ENCODE measurements around the gene HECW1. TPM values are rescaled to one million over a fixed set of nuclear protein-coding genes. Genes with fewer than 3 reads are reported as not detected.
"Not testable (repeated sequence)": the region's sequence is repeated elsewhere in the genome, so short reads cannot be mapped to it uniquely, and the experiment has no call there.

HECW1 gene
- total RNA-seq, 2 donors from 2014 or later, result 0.24 TPM; not detected in 1

DNA sequence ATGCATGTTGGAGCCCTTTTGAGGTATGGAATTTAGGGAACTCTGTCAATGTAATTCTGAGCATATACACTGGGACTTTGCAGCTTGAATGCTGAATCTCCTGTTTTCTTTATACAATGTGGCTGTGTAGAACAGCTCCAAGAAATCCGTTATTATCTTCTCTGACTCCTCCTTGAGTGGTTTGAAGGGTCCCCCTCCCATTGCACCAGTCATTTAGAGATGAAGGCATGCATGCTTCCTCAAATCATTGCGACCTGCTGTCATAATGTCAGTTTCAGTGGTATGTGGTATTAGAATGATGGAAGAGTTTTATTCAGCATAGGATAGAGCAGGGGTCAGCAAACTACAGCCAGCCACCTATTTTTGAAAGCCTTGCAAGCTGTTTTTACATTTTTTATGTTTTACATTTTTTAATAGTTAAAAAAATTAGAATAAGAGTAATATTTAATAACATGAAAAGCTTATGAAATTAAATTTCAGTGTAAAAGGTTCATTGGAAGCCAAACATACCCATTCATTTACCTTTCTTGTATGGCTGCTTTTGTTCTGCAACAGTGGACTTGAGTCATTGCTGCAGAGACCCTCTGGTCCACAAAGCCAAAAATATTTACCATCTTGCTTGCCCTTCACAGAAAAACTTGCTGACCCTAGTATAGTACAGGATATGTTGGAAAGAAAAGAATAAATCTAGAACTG, 478.6 kb downstream of the HECW1 start:
- intact Hi-C loops (cut with DNase I), result no loop called here
- DNase-seq (ENCODE audit: low spot score), result no peak

DNA sequence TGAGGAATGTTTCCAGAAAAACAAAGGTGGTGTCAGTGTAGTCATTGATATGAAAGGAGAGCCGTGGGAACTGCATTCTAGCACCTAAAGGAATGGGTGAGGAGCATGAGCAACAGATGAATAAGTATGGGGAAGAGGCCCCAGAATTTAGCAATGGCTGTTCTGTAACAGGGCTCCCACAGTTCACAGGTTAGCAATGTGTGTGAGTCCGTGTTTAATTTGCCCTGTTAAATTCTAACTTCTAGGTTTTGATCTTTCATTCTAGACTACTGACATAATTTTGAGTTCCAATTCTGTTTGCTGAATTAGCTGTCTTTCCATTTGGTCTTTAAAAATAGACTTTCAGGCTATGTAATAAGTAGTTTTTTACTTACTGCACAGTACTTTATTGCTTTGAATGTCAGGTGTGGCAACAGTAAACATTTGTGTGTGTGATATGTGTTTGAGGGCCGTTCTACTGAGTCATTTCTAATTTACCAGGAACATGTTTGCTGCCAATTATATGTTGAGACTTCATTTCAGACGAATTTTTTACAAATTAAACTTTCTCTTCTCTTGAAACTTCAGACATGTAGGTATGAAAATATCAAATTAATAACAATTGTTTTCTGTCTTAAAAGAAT, 479.2 kb downstream of the HECW1 start:
- no peak for DNase-seq (ENCODE audit: low spot score)
- intact Hi-C loops (cut with DNase I), result no loop called here

DNA sequence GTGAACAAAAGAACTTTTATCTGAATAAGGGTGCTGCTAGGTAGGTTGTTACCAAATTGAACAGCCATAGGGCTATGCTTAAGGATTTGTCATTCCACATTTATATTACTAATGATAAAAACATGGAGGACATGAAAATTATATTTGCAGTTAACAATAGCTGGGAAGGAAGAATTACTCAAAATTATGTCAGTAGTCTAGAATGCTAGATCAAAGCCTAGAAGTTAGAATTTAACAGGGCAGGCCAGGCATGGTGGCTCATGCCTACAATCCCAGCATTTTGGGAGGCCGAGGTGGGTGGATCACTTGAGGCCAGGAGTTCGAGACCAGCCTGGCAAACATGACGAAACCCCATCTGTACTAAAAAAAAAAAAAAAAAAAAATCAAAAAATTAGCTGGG, 479.9 kb downstream of the HECW1 start:
- intact Hi-C loops (cut with DNase I), result no loop called here
- DNase-seq (ENCODE audit: low spot score), result no peak

DNA sequence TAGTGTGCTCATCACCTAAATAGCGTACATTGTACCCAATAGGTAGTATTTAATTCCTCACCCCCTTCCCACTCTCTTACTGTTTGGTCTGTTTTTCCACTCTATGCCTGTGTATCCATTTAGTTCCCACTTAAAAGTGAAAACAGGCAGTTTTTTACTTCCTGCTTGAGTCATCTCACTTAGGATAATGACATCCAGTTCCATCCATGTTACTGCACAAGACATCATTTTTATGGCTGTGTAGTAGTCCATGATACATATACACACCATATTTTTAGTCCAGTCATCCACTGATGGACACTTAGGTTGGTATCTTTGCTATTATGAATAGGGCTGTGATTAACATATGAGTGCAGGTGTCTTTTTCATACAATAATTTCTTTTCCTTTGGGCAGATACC, 480.6 kb downstream of the HECW1 start:
- intact Hi-C loops (cut with DNase I), result no loop called here
- no peak for DNase-seq (ENCODE audit: low spot score)

DNA sequence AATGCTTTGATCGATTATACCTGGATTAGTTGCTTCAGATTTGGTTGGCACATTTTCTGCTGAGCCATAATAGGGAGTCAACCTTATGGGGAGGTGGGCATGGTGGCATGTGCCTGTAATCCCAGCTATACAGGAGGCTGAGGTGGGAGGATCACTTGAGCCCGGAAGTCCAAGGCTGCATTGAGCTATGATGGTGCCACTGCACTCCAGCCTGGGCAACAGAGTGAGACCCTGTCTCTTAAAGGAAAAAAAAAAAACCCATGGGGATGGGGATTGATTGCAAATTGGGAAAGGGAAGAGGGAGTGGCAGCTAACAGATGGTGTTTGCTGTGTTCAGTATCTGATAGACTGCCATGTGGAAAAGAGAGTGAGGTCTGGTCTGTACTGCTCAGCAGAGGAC, 481.6 kb downstream of the HECW1 start:
- intact Hi-C loops (cut with DNase I), result no loop called here

DNA sequence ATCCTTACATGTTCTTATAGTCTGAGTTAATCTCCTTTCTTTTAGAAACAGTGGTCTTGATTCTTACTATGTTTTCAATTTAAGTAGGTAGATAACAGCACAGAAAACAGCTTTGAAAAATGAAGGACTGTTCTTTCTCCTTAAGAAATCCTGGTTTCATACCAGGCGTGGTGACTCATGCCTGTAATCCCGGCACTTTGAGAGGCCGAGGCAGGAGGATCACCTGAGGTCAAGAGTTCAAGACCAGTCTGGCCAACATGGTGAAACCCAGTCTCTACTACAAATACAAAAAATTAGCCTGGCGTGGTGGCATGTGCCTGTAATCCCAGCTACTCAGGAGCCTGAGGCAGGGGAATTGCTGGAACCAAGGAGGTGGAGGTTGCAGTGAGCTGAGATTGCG, 484.0 kb downstream of the HECW1 start:
- intact Hi-C loops (cut with DNase I), result not testable (repeated sequence)

More for the DNA sequence above, 481.6 kb downstream of the HECW1 start:
- DNase-seq (ENCODE audit: low spot score), result no peak

DNA sequence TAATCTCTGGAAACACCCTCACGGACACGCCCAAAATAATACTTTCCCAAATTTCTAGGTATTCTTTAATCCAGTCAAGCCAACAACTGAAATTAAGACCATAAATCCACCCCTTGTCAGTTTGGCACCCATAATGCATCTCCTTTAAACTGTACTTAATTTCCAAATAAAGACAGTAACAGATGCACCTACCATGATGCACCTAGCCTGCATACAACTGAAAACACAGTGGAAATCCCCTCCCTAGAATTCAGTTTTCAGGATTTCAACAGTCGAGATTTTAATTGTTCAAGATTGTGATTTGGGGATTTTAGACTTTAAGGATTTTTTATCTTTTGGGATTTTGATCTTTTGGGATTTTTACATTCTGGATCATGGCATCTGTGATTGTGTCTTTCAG, 487.6 kb downstream of the HECW1 start:
- intact Hi-C loops (cut with DNase I), result no loop called here
- DNase-seq (ENCODE audit: low spot score), result no peak

More for the DNA sequence above, 484.0 kb downstream of the HECW1 start:
- DNase-seq (ENCODE audit: low spot score), result not testable (repeated sequence)

DNA sequence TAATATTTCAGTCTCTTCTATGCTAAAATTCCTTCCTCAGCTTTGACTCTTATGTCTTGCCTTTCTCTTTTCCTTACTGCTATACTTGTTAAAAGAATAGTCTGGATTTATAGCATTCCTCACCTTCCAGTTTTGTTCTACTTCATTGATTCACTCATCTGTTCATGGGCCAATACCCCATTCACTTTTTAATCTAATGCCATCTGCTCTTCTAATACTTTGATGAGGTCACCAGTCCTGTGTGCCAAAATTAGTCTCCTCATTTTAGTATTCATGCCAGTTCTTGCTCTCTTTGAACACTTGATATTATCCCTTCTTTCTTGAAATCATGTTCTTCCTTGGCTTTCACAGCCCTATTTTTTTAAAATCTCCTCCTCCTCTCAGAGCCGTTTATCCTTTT, 489.8 kb downstream of the HECW1 start:
- intact Hi-C loops (cut with DNase I), result no loop called here
- DNase-seq (ENCODE audit: low spot score), result no peak

DNA sequence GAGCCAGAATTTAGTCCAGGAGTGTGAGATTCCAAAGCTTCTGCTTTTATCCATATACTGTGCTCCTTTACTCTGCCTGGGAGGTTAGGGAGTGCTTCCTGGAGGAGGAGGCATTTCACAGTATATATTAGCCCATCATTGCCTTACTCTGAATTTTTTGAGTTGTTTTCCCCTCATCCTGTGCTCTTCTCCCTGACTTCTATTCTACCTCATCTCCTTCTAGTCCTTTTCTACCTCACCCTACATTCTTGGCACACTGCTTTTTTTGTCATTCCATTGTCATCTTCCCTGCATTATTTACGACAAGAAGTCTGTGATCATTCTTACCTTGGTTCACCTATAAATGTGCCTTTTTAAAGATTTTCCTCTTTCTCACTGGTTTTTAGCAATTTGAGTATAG, 491.8 kb downstream of the HECW1 start:
- no peak for DNase-seq (ENCODE audit: low spot score)
- intact Hi-C loops (cut with DNase I), result no loop called here

DNA sequence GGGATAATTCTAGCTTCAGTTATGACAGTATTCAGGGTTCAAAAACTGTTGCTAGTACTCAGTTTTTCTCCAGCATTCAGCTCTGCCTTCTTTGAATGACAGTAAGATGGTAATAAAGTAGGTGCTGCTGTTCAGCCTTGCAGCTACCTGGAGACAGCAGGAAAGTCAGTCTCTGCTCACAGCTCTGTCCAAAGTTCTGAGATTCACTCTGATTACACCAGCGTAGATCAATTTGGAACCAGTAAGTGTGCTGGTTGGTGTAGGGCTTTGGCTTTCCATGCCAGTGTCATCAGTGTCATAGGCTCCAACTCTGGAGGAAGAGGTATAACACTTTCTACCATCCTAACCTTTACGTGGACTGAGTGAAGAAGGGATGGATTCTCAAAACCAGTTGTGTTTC, 496.6 kb downstream of the HECW1 start:
- DNase-seq (ENCODE audit: low spot score), result no peak
- intact Hi-C loops (cut with DNase I), result no loop called here

DNA sequence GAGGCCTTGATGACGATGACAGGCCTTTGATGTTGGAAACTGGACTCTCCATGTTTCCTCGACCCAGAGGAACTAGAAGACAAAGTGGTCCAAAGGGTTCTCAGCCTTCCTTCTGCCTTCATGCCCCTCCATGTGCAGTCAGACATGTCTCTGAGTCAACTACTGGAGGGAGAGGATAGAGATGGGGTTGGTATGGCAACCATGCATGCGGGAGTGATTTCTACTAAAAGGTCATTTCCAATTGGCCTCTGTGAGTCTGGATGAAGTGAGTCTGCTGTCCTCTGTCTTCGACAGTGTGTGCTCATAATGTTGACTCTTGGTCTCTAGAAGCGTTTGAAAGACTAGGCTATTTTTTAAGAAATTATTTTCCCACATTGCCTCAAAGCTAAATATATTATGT, 499.7 kb downstream of the HECW1 start:
- intact Hi-C loops (cut with DNase I), result no loop called here
- DNase-seq (ENCODE audit: low spot score), result no peak

DNA sequence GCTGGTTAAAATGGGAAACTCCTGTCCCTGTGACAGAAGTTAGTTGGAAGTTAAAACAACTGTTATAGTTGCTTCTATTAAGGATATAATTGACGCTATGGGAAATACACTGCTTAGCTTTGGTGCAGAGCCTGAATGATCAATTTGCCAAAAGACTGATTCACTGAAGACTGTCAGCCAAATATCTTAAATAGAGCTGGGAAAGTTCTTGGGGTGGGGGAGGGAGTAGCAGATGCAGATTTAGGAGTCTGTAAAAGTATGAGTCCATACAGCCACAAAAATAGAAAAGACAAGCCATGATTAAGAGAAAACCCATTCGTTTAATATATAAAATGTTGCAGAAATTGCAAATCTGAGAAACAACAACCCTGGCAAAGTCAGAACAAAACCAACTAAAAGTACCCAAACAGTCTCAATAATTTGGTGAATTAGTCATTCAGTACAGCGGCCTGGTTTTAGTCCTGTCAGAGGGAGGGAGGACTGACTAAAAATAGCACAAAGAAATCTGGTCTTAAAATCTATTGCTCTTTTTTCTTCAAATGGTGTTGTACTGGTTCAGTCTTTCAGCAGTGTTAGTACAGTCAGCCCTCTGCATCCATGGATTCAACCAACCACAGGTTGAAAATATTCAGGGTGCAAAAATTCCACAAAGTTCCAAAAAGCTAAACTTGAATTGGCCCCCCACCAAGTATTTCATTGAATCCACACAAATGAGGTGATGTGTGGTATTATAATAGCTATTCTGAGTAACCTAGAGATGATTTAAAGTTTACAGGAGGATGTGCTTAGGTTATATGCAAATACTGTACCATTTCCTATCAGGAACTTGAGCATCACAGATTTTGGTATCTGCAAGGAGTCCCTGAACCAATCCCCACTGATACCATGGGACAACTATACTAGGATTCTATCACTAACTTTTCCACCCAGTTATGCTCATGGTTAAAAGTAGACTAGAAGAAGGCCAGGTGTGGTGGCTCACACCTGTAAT, 500.4 kb downstream of the HECW1 start:
- intact Hi-C loops (cut with DNase I), result no loop called here
- DNase-seq (ENCODE audit: low spot score), result no peak

Small RNAs within 50 kb of the gene (microRNA-seq; reads per million reads assigned to microRNA genes)
- gene MIR3943 (ENCODE audit: borderline microRNAs expressed in 2 of 2), result 0 reads per million in 2 donors

Other genes with a start within 250 kb of the HECW1 start
- gene C7orf25, start 200.6 kb upstream of the HECW1 start, total RNA-seq, result 1 to 10 TPM; 7.4 to 9.7 TPM
- 10 to 100 TPM; 55.6 to 72.3 TPM for gene PSMA2, start 180.5 kb upstream of the HECW1 start, total RNA-seq
- 10 to 100 TPM; 32.7 to 42.6 TPM for gene MRPL32, start 180.3 kb upstream of the HECW1 start, total RNA-seq